Measurements from ENCODE around the gene TARS2.

TARS2 gene, protein sequence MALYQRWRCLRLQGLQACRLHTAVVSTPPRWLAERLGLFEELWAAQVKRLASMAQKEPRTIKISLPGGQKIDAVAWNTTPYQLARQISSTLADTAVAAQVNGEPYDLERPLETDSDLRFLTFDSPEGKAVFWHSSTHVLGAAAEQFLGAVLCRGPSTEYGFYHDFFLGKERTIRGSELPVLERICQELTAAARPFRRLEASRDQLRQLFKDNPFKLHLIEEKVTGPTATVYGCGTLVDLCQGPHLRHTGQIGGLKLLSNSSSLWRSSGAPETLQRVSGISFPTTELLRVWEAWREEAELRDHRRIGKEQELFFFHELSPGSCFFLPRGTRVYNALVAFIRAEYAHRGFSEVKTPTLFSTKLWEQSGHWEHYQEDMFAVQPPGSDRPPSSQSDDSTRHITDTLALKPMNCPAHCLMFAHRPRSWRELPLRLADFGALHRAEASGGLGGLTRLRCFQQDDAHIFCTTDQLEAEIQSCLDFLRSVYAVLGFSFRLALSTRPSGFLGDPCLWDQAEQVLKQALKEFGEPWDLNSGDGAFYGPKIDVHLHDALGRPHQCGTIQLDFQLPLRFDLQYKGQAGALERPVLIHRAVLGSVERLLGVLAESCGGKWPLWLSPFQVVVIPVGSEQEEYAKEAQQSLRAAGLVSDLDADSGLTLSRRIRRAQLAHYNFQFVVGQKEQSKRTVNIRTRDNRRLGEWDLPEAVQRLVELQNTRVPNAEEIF

DNA sequence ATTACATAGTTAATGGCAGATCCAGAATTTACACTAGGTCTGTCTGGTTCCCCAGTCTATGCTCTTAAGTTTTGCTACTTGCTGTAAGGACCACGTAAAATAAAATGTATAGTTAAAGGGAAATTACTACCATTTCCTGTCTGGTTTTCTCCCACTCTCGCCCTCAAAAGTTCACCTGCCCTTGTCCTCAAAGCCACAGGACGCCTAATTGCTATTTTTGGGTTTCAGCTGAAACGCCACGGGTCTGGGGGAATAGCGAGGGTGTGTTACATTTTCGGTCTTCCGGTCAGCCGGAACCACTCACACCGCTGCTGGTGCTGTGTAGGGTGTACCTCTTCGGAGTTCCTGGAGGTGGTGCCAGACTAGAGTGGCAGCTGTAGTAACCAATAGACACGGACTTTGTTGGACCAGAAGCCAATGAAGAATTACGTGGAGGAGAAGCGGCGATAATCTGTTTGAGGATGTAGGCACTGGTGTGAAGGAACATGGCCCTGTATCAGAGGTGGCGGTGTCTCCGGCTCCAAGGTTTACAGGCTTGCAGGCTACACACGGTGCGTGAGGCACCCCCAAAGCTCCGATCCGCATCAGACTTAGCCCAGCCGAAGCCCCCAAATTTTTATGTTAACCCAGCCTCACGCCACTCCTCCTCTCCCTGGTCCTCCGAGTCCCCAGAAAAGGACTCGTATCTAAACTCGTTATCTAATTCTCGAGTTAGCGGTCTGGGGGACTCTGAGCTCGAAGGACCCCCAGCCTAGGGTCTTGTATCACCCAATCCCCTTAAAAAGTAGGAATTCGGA lies at the start of gene TARS2:
TARS2 (plus strand) TSS at position 454 of the 797 bp plus-strand sequence; CDS start at position 486, 32 bp downstream.
- Histone ChIP-seq H3K36me3 (ENCODE audit: insufficient read depth, low read length) (peaks cover 25% of the 10 kb centered on the region), H3K9me3 (ENCODE audit: low read length) (no peaks in the 10 kb centered on the region), H3K27ac (ENCODE audit: low read depth, low read length) (peak within 1 kb of the TSS; percentile 67), H3K9ac (ENCODE audit: low read length) (peak within 1 kb of the TSS; percentile 92), H3K4me3 (ENCODE audit: low read depth in 1 of 2, low read length in 2 of 2) (peak within 1 kb of the TSS; percentile 43 to 93), H3K4me1 (ENCODE audit: insufficient read depth, low read length) (peaks cover 11% of the 10 kb centered on the region), H3K27me3 (ENCODE audit: control insufficient read depth in 1 of 2, insufficient read depth in 2 of 2, low read length in 2 of 2) (no peaks in the 10 kb centered on the region)

DNA sequence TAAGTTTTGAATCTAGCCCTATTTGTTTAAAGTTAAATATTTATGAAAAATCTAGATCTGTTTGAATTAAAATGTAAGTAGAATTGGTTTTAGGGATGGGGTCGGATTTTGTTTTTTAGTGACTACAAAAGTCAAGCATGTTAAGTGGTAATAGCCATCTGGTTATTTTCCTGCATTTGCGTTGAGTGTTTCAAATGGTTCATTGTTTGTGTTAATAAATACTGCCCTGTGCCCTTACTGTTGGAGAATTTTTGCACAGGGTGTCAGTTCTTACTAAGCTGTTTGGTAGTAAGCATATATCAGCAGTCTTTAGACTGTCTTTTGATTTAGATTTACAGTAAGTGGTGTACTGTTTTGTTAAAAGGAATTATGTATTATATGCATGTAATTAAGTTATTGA lies 46.1 kb upstream of the TARS2 start:
- H3K27me3 ChIP-seq (ENCODE audit: control insufficient read depth in 1 of 2, insufficient read depth in 2 of 2, low read length in 2 of 2) = no peaks in the 10 kb centered on the region
- H3K4me3 ChIP-seq (ENCODE audit: low read depth in 1 of 2, low read length in 2 of 2) = no peak overlapping the region
- no peak overlapping the region for H3K9ac ChIP-seq (ENCODE audit: low read length)
- no peaks in the 10 kb centered on the region for H3K9me3 ChIP-seq (ENCODE audit: low read length)
- H3K36me3 ChIP-seq (ENCODE audit: insufficient read depth, low read length) = peaks cover 34% of the 10 kb centered on the region
- no peak overlapping the region for H3K27ac ChIP-seq (ENCODE audit: low read depth, low read length)
- no peaks in the 10 kb centered on the region for H3K4me1 ChIP-seq (ENCODE audit: insufficient read depth, low read length)

DNA sequence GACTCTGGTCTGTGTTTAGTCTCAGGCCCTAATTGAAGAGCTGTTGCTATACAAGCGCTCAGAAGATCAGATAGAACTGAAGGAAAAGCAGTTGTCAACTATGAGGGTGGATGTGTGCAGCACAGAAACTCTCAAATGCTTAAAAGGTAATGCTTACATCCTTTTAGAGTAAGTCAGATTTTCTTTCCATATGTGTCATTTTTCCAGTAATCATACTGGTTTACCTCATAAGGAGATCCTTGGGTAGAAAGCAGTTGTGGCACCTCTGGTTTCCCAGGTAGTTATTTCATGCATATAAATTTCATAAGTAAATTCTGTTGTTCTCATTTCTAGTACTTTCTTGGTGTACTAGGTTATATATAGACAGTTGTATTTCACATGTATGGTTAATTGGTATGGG lies 43.0 kb upstream of the TARS2 start:
- Histone ChIP-seq H3K9ac (ENCODE audit: low read length) (no peak overlapping the region), H3K27me3 (ENCODE audit: control insufficient read depth in 1 of 2, insufficient read depth in 2 of 2, low read length in 2 of 2) (no peaks in the 10 kb centered on the region), H3K9me3 (ENCODE audit: low read length) (no peaks in the 10 kb centered on the region), H3K4me1 (ENCODE audit: insufficient read depth, low read length) (no peaks in the 10 kb centered on the region), H3K4me3 (ENCODE audit: low read depth in 1 of 2, low read length in 2 of 2) (no peak overlapping the region), H3K27ac (ENCODE audit: low read depth, low read length) (no peak overlapping the region), H3K36me3 (ENCODE audit: insufficient read depth, low read length) (peaks cover 54% of the 10 kb centered on the region)

DNA sequence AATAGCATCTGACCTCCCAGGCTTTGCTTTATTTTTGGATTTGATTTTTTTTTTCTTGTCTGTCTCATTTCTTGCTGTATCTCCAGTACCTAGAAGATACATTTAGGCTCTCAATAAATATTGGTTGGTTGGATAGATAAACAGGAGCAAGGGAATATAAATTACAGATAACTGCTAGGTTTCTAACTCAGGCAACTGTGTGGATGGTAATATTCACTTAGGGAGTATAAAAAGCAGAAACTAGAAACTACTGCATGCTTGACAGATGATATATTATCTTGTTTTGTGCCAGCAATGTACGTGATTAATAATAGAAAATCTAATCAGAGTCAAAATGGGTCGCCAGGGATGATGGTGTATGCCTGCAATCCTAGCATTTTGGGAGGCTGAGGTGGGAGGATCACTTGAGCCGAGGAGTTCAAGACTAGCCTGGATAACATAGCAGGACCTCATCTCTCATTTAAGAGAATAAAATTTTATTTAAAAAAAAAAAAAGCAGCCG lies 31.0 kb upstream of the TARS2 start:
- Histone ChIP-seq H3K27me3 (ENCODE audit: control insufficient read depth in 1 of 2, insufficient read depth in 2 of 2, low read length in 2 of 2) (no peaks in the 10 kb centered on the region), H3K4me1 (ENCODE audit: insufficient read depth, low read length) (no peaks in the 10 kb centered on the region), H3K4me3 (ENCODE audit: low read depth in 1 of 2, low read length in 2 of 2) (no peak overlapping the region), H3K27ac (ENCODE audit: low read depth, low read length) (no peak overlapping the region), H3K9ac (ENCODE audit: low read length) (no peak overlapping the region), H3K9me3 (ENCODE audit: low read length) (no peaks in the 10 kb centered on the region), H3K36me3 (ENCODE audit: insufficient read depth, low read length) (peaks cover 28% of the 10 kb centered on the region)

DNA sequence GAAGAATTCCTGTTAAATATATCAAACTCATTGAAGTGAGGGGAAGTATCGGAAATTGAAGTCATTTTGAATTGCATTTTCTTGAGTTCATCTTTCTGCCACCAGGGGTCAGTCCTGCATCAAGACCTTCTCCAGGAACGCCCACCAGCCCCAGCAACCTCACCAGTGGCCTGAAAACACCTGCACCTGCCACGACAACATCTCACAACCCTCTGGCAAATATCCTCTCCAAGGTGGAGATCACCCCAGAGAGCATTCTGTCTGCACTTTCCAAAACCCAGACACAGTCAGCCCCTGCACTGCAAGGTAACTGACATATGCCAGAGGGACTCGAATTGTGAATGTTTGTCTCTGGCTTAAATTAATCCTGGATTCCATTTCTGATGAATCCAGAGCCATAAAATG lies 22.8 kb upstream of the TARS2 start:
- Histone ChIP-seq H3K9me3 (ENCODE audit: low read length) (no peaks in the 10 kb centered on the region), H3K4me1 (ENCODE audit: insufficient read depth, low read length) (no peaks in the 10 kb centered on the region), H3K4me3 (ENCODE audit: low read depth in 1 of 2, low read length in 2 of 2) (no peak overlapping the region), H3K27me3 (ENCODE audit: control insufficient read depth in 1 of 2, insufficient read depth in 2 of 2, low read length in 2 of 2) (no peaks in the 10 kb centered on the region), H3K27ac (ENCODE audit: low read depth, low read length) (no peak overlapping the region), H3K9ac (ENCODE audit: low read length) (no peak overlapping the region), H3K36me3 (ENCODE audit: insufficient read depth, low read length) (peaks cover 33% of the 10 kb centered on the region)

DNA sequence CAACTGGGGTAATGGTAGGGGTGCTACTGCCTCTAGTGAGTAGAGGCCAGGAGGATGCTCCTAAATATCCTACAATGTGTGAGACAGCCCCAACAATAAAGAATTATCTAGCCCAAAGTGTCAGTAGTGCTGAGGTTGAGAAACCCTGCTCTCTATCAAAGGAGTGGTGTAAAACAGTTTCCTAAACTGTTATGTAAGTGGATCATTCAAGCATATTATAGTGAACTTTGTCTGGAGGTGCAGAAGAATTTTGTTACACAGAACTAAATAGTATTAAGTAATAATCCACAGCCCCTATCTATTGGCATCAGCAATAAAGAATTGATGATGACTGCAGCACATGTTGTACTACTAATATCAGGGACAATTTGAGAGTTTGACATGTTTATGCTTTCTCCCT lies 20.3 kb upstream of the TARS2 start:
- peaks cover 48% of the 10 kb centered on the region for H3K36me3 ChIP-seq (ENCODE audit: insufficient read depth, low read length)
- H3K9me3 ChIP-seq (ENCODE audit: low read length) = no peaks in the 10 kb centered on the region
- no peak overlapping the region for H3K9ac ChIP-seq (ENCODE audit: low read length)
- no peak overlapping the region for H3K4me3 ChIP-seq (ENCODE audit: low read depth in 1 of 2, low read length in 2 of 2)
- H3K4me1 ChIP-seq (ENCODE audit: insufficient read depth, low read length) = no peaks in the 10 kb centered on the region
- no peaks in the 10 kb centered on the region for H3K27me3 ChIP-seq (ENCODE audit: control insufficient read depth in 1 of 2, insufficient read depth in 2 of 2, low read length in 2 of 2)
- no peak overlapping the region for H3K27ac ChIP-seq (ENCODE audit: low read depth, low read length)

DNA sequence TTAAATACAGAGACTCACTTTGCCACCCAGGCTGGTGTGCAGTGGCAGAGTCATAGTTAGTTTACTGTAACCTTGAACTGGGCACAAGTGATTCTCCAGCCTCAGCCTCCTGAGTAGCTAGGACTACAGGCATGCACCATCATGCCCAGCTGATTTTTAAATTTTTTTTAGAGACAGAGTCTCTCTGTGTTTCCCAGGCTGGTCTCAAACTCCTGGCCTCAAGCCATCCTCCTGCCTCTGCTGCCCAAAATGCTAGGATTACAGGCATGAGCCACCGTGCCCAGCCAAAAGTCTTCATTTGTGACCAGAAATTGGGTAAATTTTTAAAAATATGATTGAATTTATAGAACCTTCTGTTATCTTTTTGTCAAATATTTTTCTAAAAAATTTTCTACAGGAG lies 17.9 kb upstream of the TARS2 start:
- Histone ChIP-seq H3K9ac (ENCODE audit: low read length) (no peak overlapping the region), H3K36me3 (ENCODE audit: insufficient read depth, low read length) (peaks cover 59% of the 10 kb centered on the region), H3K27ac (ENCODE audit: low read depth, low read length) (no peak overlapping the region), H3K27me3 (ENCODE audit: control insufficient read depth in 1 of 2, insufficient read depth in 2 of 2, low read length in 2 of 2) (no peaks in the 10 kb centered on the region), H3K9me3 (ENCODE audit: low read length) (no peaks in the 10 kb centered on the region), H3K4me3 (ENCODE audit: low read depth in 1 of 2, low read length in 2 of 2) (no peak overlapping the region), H3K4me1 (ENCODE audit: insufficient read depth, low read length) (no peaks in the 10 kb centered on the region)

DNA sequence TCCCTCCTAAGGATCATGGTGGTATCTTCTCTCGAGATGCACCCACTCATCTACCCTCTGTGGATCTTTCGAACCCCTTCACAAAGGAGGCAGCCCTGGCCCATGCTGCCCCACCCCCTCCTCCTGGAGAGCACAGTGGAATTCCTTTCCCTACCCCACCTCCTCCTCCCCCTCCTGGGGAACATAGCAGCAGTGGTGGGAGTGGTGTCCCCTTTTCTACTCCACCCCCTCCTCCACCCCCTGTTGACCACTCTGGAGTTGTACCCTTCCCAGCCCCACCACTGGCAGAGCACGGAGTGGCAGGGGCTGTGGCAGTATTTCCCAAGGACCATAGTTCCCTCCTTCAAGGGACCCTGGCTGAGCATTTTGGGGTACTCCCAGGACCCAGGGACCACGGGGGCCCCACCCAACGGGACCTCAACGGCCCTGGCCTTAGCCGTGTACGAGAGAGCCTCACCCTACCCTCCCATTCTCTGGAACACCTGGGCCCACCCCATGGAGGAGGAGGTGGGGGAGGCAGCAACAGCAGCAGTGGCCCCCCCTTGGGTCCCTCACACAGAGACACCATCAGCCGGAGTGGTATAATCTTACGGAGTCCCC lies 14.5 kb upstream of the TARS2 start:
- H3K9me3 ChIP-seq (ENCODE audit: low read length) = no peaks in the 10 kb centered on the region
- H3K4me3 ChIP-seq (ENCODE audit: low read depth in 1 of 2, low read length in 2 of 2) = no peak overlapping the region
- H3K27ac ChIP-seq (ENCODE audit: low read depth, low read length) = no peak overlapping the region
- no peaks in the 10 kb centered on the region for H3K27me3 ChIP-seq (ENCODE audit: control insufficient read depth in 1 of 2, insufficient read depth in 2 of 2, low read length in 2 of 2)
- H3K4me1 ChIP-seq (ENCODE audit: insufficient read depth, low read length) = peaks cover 8% of the 10 kb centered on the region
- no peak overlapping the region for H3K9ac ChIP-seq (ENCODE audit: low read length)
- H3K36me3 ChIP-seq (ENCODE audit: insufficient read depth, low read length) = peaks cover 33% of the 10 kb centered on the region

DNA sequence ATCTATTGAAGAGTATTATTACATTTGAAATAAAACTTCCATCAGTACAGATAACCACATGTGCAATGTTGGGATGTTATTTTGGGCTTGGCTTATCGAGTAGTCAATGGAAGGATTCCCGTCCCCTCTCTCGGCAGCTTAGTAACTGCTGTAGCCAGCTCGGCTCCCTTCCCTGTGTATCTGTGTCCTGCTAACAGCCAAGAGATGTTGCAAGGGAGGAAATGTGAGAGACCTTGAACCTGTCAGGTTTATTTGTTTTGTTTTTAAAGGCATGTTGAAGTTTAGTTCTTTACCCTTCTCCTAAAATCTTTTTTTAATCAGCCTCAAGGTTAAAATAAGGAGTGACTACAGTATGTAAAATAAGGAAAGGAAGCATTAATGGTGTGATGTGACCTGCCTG lies 13.6 kb upstream of the TARS2 start:
- no peaks in the 10 kb centered on the region for H3K9me3 ChIP-seq (ENCODE audit: low read length)
- no peak overlapping the region for H3K9ac ChIP-seq (ENCODE audit: low read length)
- no peak overlapping the region for H3K4me3 ChIP-seq (ENCODE audit: low read depth in 1 of 2, low read length in 2 of 2)
- peaks cover 9% of the 10 kb centered on the region for H3K4me1 ChIP-seq (ENCODE audit: insufficient read depth, low read length)
- H3K27me3 ChIP-seq (ENCODE audit: control insufficient read depth in 1 of 2, insufficient read depth in 2 of 2, low read length in 2 of 2) = no peaks in the 10 kb centered on the region
- H3K27ac ChIP-seq (ENCODE audit: low read depth, low read length) = no peak overlapping the region
- H3K36me3 ChIP-seq (ENCODE audit: insufficient read depth, low read length) = peaks cover 31% of the 10 kb centered on the region

DNA sequence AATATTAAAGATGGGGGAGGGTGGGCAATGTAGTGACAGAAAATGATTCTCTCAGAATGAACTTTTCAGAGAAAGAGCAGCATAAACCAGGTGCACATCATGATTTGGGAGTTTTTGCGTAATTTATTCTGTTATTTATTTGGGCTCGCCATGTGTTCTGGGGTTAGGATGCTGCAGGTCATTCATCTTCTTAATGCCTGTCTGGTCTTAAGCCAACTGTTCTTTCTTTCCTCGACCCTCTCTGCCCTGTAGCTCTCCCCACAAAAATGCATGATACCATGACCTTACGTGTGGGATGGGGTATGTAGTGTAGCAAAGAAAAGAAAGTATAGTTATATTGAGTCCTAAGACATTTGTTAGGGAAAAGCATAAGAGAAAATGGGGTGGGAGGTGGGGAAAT lies 12.3 kb upstream of the TARS2 start:
- Histone ChIP-seq H3K4me1 (ENCODE audit: insufficient read depth, low read length) (peaks cover 9% of the 10 kb centered on the region), H3K9me3 (ENCODE audit: low read length) (no peaks in the 10 kb centered on the region), H3K27me3 (ENCODE audit: control insufficient read depth in 1 of 2, insufficient read depth in 2 of 2, low read length in 2 of 2) (no peaks in the 10 kb centered on the region), H3K4me3 (ENCODE audit: low read depth in 1 of 2, low read length in 2 of 2) (no peak overlapping the region), H3K36me3 (ENCODE audit: insufficient read depth, low read length) (peaks cover 31% of the 10 kb centered on the region), H3K9ac (ENCODE audit: low read length) (no peak overlapping the region), H3K27ac (ENCODE audit: low read depth, low read length) (no peak overlapping the region)

DNA sequence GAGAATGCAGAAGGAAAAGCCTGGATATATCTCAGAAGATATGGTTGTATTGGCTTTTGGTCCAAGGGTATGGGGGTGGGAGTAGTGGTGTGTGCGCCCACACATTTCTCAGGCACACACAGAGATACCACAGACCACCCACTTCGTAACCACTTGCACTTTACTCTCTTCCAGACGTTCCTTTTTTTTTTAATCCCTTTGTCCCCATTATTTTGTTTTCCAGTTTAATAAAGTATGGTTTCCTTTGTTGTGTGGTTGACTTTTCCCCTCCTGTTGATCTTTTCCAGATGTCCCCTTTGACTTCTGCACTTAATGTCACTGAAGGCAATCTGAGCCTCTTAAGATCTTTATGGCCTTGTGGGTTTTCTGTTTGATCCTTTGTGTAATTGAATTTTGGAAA lies 10.5 kb upstream of the TARS2 start:
- H3K4me1 ChIP-seq (ENCODE audit: insufficient read depth, low read length) = peaks cover 9% of the 10 kb centered on the region
- no peaks in the 10 kb centered on the region for H3K27me3 ChIP-seq (ENCODE audit: control insufficient read depth in 1 of 2, insufficient read depth in 2 of 2, low read length in 2 of 2)
- H3K4me3 ChIP-seq (ENCODE audit: low read depth in 1 of 2, low read length in 2 of 2) = no peak overlapping the region
- H3K36me3 ChIP-seq (ENCODE audit: insufficient read depth, low read length) = peaks cover 14% of the 10 kb centered on the region
- no peak overlapping the region for H3K27ac ChIP-seq (ENCODE audit: low read depth, low read length)
- no peaks in the 10 kb centered on the region for H3K9me3 ChIP-seq (ENCODE audit: low read length)
- no peak overlapping the region for H3K9ac ChIP-seq (ENCODE audit: low read length)
